Neural crest cell (in vitro differentiated cells): ENCODE data around the gene STARD10. TPM values are rescaled to one million over a fixed set of nuclear protein-coding genes. Genes with fewer than 3 reads are reported as not detected.

ENCODE experiments used
- DNase-seq: peaks from one replicate; pipeline ENCODE4 v3.0.0; 2021; ENCODE audit warnings: low read depth, mixed read lengths, low spot score
- H3K27ac Mint-ChIP-seq: one replicate; pipeline ENCODE4 v1.8.0; 2021; ENCODE audit warnings: mild to moderate bottlenecking, mixed read lengths; ENCODE audit not compliant: unreplicated experiment
- H3K27me3 Mint-ChIP-seq: 2 replicates; pipeline ENCODE4 v1.8.0; 2021; ENCODE audit warnings: low read depth, mild to moderate bottlenecking, mixed read lengths
- H3K36me3 Mint-ChIP-seq: 2 replicates; pipeline ENCODE4 v1.8.0; 2021; ENCODE audit warnings: low read depth, mild to moderate bottlenecking, mixed read lengths
- H3K4me1 Mint-ChIP-seq: 2 replicates; pipeline ENCODE4 v1.8.0; 2021; ENCODE audit warnings: mixed read lengths
- H3K4me3 Mint-ChIP-seq: one replicate; pipeline ENCODE4 v1.8.0; 2021; ENCODE audit warnings: mild to moderate bottlenecking, mixed read lengths
- H3K9me3 Mint-ChIP-seq: 2 replicates; pipeline ENCODE4 v1.8.0; 2021; ENCODE audit warnings: mixed read lengths
- total RNA-seq: library from RNA; stranded (reverse); gene quantifications from 2 replicates; pipeline ENCODE4 v1.2.1, GENCODE V29; 2021
- TF ChIP-seq, protein P1 (sequence below): fragments of 200-600 bp; sonication (generic); conservative IDR thresholded peaks from 2 replicates; pipeline ENCODE4 v1.5.0; 2021; ENCODE audit warnings: antibody characterized with exemption, mild to moderate bottlenecking

STARD10 gene
- total RNA-seq, 1 donor from 2014 or later = 12.6 TPM

DNA sequence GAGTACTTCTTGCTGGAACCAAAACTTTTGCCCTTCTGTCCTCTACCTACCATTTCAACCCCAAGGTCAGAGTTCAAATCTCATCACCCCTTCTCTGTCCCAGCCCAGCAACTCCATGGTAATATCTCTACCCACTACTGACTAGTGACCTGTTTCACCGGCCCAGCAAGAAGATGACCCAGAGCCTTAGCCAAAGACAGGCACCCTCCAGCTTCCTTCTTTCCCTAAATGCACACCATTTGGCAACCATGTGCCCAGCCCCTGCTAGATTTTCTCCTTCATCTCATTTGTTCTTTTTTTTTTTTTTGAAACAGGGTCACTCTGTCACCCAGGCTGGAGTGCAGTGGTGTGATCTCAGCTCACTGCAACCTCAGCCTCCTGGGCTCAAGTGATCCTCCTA, 56.5 kb downstream of the STARD10 start:
- DNase-seq = no peak
- peaks cover 43% of the 10 kb centered on the region for H3K4me1 Mint-ChIP-seq
- TF ChIP-seq, protein P1, sequence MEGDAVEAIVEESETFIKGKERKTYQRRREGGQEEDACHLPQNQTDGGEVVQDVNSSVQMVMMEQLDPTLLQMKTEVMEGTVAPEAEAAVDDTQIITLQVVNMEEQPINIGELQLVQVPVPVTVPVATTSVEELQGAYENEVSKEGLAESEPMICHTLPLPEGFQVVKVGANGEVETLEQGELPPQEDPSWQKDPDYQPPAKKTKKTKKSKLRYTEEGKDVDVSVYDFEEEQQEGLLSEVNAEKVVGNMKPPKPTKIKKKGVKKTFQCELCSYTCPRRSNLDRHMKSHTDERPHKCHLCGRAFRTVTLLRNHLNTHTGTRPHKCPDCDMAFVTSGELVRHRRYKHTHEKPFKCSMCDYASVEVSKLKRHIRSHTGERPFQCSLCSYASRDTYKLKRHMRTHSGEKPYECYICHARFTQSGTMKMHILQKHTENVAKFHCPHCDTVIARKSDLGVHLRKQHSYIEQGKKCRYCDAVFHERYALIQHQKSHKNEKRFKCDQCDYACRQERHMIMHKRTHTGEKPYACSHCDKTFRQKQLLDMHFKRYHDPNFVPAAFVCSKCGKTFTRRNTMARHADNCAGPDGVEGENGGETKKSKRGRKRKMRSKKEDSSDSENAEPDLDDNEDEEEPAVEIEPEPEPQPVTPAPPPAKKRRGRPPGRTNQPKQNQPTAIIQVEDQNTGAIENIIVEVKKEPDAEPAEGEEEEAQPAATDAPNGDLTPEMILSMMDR = no peak
- H3K9me3 Mint-ChIP-seq = no peaks in the 10 kb centered on the region
- no peaks in the 10 kb centered on the region for H3K36me3 Mint-ChIP-seq
- H3K27ac Mint-ChIP-seq = peak overlapping the region; percentile 83
- no peak overlapping the region for H3K4me3 Mint-ChIP-seq
- no peaks in the 10 kb centered on the region for H3K27me3 Mint-ChIP-seq

DNA sequence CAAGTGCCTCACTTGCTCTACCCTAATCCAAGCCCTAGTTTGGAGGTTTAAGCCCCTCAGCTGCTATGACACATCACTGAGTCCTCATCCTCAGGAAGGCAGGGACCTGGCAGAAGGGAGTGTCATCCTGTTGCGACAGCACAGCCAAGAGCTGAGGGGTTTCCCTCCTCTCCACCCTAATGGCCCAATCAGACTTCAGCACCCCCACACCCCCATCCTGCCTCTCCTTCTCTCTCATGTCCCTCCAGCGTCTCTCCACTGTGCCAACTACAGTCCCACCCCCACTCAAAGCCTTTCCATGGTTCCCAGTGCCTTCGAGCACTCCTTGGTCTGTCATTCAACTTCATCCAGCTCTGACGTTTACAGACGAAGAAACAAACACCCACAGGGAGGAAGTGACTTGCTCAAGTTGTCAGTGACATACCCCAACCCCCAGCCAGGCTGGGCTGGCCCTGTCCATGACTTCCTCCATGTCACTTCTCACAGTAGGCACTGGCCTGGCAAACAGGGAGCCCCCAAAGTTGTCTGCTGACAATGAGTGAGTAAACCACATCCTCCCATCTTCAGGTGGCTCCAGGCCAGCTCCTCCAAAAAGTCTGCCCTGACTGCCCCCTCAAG, 57.3 kb downstream of the STARD10 start:
- peak overlapping the region; percentile 75 for H3K27ac Mint-ChIP-seq
- no peak for DNase-seq
- H3K4me3 Mint-ChIP-seq = peak overlapping the region; percentile 23
- TF ChIP-seq, protein P1 = no peak
- H3K4me1 Mint-ChIP-seq = peaks cover 35% of the 10 kb centered on the region
- peaks cover under 1% of the 10 kb centered on the region for H3K36me3 Mint-ChIP-seq
- H3K27me3 Mint-ChIP-seq = no peaks in the 10 kb centered on the region
- H3K9me3 Mint-ChIP-seq = no peaks in the 10 kb centered on the region

DNA sequence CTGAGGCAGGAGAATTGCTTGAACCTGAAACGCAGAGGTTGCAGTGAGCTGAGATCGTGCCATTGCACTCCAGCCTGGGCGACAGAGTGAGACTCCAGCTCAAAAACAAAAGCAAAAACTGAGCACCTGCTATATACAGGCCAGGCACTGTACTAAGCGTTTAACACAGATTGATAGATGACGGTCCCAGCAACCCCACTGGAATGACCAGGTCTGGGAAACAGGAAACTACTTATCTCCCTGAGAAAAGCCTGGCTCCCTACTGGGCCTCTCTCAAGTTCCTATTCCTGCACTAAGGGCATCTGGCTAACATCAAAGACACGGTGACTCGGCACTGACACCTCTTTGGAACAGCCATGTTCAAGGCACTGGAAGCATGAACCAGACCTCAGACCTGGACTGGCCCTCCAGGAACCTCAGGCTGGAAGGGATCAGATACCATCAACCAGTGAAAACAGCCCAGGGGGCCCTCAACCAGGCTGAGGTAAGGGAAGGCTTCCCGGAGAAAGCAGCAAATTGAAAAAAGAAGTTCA, 58.3 kb downstream of the STARD10 start:
- TF ChIP-seq, protein P1 = no peak
- peaks cover 26% of the 10 kb centered on the region for H3K4me1 Mint-ChIP-seq
- H3K36me3 Mint-ChIP-seq = peaks cover 8% of the 10 kb centered on the region
- H3K27me3 Mint-ChIP-seq = no peaks in the 10 kb centered on the region
- no peak for DNase-seq
- H3K4me3 Mint-ChIP-seq = no peak overlapping the region
- no peaks in the 10 kb centered on the region for H3K9me3 Mint-ChIP-seq
- peak overlapping the region; percentile 14 for H3K27ac Mint-ChIP-seq

DNA sequence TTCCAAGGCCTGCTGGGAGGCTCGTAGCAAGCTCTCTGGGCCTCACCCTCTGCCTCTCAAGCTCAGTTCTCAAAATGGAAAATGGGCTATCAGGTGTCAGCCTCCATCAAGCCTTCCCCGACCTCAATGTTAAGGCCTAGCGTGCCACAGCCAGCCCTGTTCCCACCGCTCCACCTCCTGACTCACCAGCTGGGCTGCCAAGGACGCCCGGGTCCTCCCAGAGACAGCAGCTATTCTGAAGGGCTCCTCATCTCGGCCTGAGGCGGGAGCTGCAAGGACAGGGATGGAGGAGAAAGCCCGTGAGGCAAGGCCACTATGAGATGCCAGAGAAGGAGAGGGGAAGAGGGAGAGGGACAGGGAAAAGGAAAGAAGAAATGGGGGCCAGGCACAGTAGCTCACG, 61.5 kb downstream of the STARD10 start:
- no peak for DNase-seq
- Mint-ChIP-seq H3K36me3 (peaks cover 8% of the 10 kb centered on the region), H3K27ac (no peak overlapping the region), H3K4me1 (peaks cover 12% of the 10 kb centered on the region), H3K9me3 (no peaks in the 10 kb centered on the region), H3K4me3 (no peak overlapping the region), H3K27me3 (no peaks in the 10 kb centered on the region)
- TF ChIP-seq, protein P1 = no peak

DNA sequence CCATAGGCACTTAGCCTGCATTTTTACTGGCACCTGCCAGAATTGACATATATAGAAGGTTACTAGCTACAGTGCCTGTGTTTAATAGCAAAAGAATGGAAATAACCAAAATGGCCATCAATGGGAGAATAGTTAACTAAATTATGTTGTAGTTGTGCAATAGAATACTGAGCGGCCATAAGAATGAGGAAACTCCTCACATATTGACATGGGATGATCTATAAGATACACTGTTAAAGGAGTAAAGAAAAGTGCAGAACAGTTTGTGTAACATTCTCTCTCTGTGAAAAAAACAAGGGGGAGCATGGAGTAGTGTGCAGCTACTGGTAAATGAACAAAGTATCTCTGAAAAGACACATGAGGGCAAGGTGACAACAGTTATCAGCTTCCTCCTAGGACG, 63.1 kb downstream of the STARD10 start:
- no peak for DNase-seq
- no peaks in the 10 kb centered on the region for H3K27me3 Mint-ChIP-seq
- no peak overlapping the region for H3K27ac Mint-ChIP-seq
- H3K36me3 Mint-ChIP-seq = peaks cover 8% of the 10 kb centered on the region
- H3K4me3 Mint-ChIP-seq = no peak overlapping the region
- H3K9me3 Mint-ChIP-seq = no peaks in the 10 kb centered on the region
- H3K4me1 Mint-ChIP-seq = no peaks in the 10 kb centered on the region
- TF ChIP-seq, protein P1 = no peak
